Left renal pelvis (tissue), 4 donors: ENCODE data around the gene RHEX. TPM values are rescaled to one million over a fixed set of nuclear protein-coding genes. Genes with fewer than 3 reads are reported as not detected.
A peak's percentile ranks its signal among the peaks of the same experiment; 100 is the strongest.

Source experiments
- DNase-seq, 4 donors: peaks; one replicate each; pipeline ENCODE4 v3.0.0-alpha.2; 2013; ENCODE audit warnings: low read depth in 4 of 4, low spot score in 3 of 4
- polyA plus RNA-seq, 4 donors: library from polyadenylated mRNA; unstranded; fragments of 120-200 nt; gene quantifications; one replicate each; pipeline ENCODE4 v1.2.1, GENCODE V29; 2013; ENCODE audit not compliant: insufficient read length in 4 of 4

RHEX gene
- polyA plus RNA-seq, 4 donors: 0.10 to 6.8 (median 3.0) TPM

DNA sequence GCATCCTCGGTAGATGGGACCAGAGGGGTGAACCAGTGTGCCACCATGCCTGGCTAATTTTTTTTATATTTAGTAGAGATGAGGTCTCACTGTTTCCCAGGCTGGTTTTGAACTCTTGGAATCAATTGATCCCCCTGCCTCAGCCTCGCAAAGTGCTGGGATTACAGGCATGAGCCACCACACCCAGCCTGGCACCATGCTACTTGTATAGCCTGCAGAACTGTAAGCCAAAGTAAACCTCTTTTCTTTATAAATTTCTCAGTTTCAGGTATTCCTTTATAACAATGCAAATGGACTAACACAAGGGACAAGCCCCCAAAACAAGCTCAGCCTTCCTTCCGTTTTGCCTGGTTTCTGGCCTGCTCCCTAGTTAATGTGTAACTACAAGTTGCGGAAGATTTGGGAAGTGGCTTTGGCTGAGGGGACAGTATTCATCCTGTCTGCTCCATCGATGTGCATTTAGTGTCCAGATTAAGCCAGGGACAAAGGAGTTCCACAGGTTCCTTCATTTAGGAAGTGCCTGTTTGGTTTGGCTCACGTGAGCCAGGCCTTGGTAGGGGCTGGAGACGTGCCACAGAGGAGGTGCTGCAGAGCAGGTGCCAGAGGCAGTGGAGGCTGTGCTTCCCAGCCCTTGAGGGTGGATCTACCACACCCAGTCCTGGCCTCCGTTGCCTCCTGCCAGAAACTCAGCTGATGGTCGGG is 59.8 kb downstream of the RHEX start:
- no peak for DNase-seq

DNA sequence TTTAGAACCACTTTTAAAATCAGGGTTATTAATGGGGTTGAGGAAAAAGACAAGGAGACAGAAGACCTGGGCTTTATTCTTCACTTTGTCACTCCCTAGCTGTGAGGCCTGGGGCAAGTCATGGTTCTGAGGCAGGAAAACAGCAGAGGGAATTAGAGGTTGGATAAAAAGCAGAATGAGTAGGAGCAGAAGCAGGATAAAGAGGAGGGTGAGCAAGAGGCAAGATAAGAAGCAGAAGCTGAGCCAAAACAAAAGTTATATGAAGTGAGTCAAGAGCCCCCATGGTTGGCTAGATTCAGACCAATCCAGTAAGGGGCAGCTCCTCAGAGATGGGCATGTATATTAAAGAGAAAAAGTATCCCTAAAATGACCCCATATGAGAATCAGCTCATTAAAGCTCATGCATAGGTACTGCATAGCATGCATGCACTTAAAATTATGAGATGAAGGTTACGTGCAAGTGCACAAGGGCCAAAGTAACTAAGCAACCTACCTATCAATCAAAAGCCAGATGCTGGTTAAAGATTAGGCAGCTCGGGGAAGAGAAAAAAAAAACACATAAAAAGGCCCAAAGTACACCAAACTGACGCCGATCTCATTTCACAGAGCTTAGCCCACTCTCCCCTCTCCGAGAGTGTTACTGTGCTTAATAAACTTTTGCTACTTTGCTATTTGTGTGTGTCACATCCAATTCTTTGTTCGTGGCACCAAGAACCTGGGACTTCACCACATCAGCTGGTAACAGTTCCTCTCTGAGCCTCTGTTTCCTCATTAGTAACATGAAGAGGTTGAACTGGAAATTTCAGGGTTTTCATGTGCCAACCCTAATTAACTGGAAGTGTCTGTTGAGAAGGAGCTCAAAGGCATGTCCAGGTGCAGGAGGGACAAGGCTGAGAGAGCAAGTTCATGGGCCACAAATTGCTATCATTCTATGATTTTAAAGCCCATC is 62.0 kb downstream of the RHEX start:
- no peak for DNase-seq

GRCh38 chr1:206115791-206116190 is 62.8 kb downstream of the RHEX start:
- no peak for DNase-seq

GRCh38 chr1:206116191-206116872 is 63.4 kb downstream of the RHEX start:
- DNase-seq: no peak

DNA sequence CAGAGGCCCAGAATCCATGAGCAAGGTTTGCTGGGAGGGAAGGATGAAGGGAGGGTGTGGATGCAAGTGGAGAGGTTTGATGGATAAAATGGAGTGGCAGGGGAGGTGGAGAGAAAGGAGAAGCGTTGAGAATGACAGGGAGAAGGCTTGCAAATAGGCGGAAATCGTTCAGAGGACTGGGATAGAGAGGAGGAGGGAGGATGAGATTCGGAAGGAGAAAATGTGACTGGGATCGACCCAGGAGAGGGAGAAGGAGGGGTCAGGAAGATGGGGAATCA is 63.8 kb downstream of the RHEX start:
- no peak for DNase-seq

DNA sequence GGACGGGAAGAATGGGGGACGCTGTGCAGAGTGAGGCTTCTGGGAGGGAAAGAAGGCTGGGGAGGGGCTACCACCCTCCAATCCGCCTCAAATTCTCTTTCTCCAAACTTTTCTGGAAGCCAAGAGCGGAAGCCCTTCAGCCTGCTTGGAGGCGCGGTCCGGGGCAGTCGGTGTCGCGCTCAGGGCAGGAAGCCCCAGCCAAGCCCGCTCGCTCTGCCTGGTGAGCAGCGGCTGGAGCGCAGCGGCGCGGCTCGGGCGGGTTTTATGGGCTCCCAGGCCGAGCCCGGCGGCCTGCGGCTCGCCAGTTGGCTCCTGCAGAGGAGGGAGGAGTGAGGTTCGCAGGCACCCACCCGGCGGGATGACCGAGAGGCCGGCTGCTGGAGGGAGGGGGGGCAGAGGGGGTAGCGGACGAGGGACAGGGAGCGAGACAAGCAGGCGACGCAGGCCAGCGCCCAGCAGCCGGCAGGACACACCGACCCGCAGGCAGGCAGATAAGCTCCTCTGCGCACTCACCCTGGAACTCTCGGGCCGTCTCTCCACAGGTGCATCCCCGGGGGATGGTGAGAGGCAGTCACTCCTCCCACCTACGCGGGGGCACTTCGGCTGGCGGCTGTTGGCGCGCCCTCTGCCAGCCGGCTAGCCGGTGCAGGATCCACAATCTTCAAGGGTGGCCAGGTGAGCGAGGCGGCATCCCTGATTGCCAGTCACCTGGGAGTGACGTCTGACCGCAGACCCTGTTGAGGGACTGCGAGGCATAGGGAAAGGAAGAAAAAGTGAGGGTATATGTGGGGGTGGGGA is 64.4 kb downstream of the RHEX start, which contains the start of gene AVPR1B:
AVPR1B (minus strand) TSS at position 238 of the 798 bp plus-strand sequence. CDS start 498 bp downstream, outside the sequence.
- DNase-seq: peak; percentile 51 to 69 (median 54)

GRCh38 chr1:206120406-206120805 is 67.4 kb downstream of the RHEX start:
- no peak for DNase-seq

- no peak for DNase-seq
Observed at GRCh38 chr1:206121269-206121668, 68.3 kb downstream of the RHEX start.

DNA sequence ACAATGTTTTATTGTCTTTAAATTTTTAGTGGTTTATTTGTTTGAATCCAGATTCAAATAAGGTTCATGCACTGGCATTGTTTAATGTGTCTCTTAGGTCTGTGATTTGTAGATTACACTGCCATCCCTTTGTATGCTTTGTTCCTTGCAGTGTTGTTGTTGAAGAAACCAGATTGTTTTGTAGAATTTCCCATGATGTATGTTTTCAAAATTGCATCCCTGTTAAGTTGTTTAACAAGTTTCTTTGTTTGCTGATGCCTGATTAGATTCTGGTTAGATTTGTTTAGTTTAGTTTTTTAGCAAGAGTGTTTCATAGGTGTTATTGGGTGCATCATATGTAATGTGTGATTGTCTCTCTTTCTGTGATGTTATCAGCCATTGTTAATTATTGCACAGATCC is 69.7 kb downstream of the RHEX start:
- no peak for DNase-seq

DNA sequence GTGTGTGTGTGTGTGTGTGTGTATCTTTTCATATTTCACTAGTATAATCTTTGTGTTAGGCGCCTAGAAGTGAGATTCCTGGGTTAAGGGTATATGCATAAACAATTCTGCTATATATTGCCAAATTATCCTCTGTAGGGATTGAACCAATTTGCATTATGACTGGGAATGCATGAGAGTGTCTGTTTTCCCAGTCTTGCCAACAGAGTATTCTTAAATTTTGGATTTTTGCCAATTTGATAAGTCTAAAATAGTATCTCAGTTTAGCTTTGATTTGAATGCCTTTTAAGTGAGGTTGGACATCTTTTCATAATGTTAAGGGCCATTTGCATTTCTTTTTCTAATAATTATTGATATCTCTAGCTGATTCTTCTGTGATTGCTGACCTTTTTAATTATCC is 72.4 kb downstream of the RHEX start:
- no peak for DNase-seq

GRCh38 chr1:206127336-206127735 is 74.4 kb downstream of the RHEX start:
- no peak for DNase-seq

DNA sequence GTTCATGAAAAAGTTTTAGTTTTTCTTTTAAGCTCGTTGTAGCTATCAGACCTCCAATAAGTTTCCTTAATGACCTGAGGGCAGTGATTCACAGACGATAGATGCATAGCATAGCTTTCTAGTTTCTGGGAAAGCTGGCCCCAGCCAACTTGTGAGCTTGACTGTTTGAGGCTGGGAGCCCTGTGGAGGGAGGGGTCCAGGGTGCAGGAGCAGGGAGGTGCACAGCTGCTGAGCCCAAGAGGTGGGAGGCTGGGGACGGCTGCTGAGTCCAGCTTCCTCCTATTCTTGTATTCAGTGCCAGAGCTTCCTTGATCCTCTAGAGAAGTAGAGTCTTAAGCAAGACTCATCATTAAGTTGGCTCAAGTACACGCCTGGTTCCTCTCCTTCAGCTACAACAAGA is 75.2 kb downstream of the RHEX start:
- no peak for DNase-seq

DNA sequence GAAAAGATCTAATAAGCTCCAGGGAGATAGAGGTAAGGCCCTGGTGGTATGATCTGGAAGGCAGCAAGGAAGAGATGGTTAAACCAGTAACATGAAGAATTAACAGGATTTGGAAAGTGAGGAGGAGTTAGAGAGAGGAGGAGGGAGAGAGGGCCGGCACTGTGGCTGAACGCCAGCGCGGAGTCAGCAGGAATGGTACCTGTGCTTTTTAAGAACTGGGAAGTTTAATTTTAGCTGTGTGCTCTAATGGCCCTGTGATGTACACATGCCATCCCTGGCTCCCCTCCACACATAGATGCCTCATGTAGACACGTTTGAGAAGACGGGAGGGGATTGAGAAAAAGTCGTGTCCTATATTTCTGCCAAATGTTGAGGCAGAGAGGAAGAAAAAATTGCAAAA is 78.1 kb downstream of the RHEX start:
- DNase-seq: no peak

DNA sequence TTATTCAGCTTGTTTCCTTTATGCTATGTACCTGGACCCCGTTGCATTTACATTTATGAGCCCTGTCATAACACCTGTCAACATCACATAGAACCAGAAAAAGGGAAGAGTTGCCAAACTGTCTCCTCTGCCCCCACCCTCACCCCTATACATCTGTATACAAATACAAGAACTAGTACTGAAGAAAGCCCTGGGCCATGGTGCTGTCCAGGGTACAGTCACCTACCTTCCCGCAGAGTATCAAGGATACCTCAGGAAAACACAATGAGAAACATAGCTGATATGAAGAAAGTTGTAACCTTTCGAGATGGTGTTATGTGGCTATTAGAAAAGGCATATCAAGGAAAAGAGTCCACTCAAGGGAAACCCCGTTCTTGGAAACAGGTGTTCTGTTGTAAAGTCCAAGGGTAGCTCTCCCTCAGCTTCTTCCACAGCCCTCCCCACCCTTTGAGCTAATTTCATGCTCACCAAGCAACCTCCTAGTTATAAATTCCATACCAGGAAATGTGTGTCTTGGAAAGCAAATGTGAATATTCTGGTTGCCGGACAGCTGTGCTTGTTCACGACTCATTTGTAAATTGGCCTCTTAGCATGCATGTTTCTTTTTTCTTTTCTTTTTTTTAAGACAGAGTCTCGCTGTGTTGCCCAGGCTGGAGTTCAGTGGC is 80.9 kb downstream of the RHEX start:
- DNase-seq: no peak

GRCh38 chr1:206135248-206135647 is 82.3 kb downstream of the RHEX start:
- no peak for DNase-seq

DNA sequence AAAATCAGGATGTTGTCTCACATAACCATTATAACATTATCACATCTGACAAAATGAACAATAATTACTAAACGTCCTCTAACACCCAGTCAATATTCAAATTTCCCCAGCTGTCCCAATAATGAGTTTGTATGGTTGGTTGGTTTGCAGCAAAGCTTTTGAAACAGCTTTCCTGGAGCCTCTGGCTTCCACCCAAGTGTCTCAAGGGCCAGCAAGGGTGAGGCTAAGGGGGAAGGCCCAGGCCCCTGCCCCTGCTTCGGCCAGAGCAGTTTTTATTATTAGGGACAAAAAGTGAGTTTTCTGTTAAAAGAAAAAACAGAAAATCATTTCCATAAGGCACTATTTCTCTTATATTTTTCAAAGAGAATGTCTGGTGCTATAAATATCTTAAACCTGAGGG is 83.3 kb downstream of the RHEX start:
- no peak for DNase-seq

DNA sequence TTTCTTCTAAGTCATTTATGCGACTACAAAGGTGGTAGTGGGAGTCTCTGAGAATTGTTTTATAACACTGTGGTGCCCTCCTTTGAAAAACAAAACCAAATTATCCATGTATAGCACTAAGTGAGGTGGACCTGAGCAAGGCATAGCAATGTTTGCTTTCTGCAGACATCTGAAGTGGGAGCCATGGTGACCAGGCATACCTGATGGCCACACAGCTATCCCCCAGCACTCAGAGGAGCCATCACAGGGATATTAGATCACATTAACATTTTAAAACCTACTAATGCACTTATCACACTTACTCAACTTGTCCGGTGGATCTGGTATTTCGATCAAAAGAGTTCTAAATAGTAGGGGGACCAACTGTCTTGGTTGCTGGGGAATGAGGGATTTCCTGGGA is 89.0 kb downstream of the RHEX start:
- DNase-seq: no peak

- no peak for DNase-seq
Observed at GRCh38 chr1:206142770-206143169, 89.8 kb downstream of the RHEX start.

DNA sequence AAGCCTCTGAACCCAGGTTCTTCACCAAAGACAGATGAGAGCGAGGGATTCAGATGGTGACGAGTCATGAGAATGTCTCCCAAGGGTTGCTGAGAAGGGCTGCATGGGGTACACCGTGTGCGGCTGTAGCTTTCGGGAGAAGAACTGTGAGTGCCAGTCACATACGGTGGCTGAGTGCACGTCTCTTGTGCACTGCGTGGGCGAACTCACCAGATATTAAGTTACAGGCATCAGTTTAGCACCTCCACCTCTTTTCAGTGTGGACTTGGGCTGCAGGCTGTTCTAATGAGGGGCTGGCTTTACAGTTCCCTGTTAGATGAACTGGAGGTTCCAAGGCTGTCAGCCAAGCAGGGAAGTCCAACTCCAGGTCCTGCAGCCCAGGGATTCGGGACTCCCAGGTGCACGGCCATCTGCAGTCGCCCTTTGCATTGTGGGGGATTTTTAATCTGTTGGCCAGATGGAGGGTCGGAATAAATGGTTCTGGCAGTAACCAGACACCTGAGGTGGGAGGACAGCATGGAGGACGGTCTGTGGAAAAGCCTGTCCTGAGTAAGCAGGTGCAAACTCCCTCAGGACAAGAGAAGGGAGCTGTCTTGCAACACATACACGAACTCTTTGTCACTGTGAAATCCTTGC is 90.7 kb downstream of the RHEX start:
- DNase-seq: peak in 2 of 4 donors; percentile 10 to 33

GRCh38 chr1:206144605-206145004 is 91.6 kb downstream of the RHEX start:
- DNase-seq: no peak
